Frontal cortex (tissue), 4 donors: Measurements from ENCODE around the gene SMAD6. TPM values are rescaled to one million over a fixed set of nuclear protein-coding genes. Genes with fewer than 3 reads are reported as not detected.

Experiments
- DNase-seq, 2 donors: peaks; one replicate each; pipeline ENCODE4 v3.0.0; 2012; ENCODE audit warnings: low spot score in 2 of 2
- FAIRE-seq: peaks from 2 replicates; lab custom pipeline; 2012; peaks lifted over from hg19 to GRCh38; lab: Jason Lieb, UNC
- total RNA-seq: library from RNA; depleted of rRNA; stranded (reverse); fragments of >200 nt; gene quantifications from one replicate; pipeline ENCODE4 v1.2.3, GENCODE V29; 2014
- donor health status: control.
- donor health status: control.
- donor health status: control.

The SMAD6 gene
- total RNA-seq, 1 donor from 2014 or later = 2.4 TPM

DNA sequence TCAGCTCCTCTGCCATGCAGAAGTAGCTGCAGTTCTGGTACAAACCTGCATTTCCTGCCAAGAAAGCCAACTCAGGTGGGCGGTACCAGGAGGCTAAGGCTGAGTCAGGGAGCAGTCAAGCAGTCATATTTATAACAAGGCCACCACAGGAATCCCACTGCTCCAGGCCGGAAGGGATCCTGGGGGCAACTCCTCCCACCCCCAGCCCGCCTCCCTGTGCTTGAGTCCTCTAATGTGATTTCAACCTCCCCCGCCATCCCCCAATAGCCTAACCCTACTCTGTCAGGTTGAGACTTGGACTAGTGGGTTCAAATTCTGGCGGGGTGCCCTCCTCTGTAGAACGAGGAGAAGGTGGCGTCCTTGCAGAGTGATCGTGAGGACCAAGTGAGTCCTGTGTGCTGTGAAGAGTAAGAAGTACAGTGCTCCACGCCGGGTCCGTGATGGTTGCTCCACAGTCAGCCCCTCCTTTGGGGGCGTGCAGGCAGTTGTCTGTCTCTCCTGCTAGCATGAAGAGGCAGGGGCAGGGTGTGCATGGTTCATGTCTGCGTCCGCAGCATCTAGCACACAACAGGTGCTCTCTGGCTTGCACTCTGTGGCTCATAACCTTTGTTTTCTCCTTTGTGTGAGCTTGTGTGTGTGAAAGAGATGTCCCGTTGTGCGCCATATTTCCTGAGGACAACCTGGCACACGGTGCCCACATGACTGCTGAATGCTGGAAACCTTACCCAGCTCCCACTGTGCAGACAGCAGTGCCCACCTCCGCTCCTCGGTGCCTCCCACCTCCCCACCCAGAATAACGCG is 78.3 kb downstream of the SMAD6 start:
- peak in 1 of 2 donors; percentile 54 for DNase-seq
- no peak for FAIRE-seq

DNA sequence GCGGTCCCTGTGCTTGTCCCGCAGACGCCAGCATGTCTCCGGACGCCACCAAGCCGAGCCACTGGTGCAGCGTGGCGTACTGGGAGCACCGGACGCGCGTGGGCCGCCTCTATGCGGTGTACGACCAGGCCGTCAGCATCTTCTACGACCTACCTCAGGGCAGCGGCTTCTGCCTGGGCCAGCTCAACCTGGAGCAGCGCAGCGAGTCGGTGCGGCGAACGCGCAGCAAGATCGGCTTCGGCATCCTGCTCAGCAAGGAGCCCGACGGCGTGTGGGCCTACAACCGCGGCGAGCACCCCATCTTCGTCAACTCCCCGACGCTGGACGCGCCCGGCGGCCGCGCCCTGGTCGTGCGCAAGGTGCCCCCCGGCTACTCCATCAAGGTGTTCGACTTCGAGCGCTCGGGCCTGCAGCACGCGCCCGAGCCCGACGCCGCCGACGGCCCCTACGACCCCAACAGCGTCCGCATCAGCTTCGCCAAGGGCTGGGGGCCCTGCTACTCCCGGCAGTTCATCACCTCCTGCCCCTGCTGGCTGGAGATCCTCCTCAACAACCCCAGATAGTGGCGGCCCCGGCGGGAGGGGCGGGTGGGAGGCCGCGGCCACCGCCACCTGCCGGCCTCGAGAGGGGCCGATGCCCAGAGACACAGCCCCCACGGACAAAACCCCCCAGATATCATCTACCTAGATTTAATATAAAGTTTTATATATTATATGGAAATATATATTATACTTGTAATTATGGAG is 79.1 kb downstream of the SMAD6 start:
- DNase-seq (no peak), FAIRE-seq (no peak)

DNA sequence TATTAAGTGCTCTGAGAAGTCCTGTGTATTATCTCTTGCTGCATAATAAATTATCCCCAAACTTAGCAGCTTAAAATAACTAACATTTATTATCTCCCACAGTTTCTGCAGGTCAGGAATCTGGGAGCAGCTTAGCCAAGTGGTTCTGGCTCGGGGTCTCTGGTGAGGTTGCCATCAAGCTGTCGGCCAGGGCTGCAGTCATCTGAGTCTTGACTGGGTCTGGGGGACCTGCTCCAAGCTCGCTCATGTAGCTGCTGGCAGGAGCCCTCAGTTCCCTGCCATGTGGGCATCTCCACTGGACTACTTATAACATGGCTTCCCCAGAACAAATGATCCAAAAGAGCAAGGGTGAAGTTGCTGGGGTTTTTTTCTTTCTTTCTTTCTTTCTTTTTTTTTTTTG is 80.7 kb downstream of the SMAD6 start:
- FAIRE-seq (no peak), DNase-seq (no peak)

DNA sequence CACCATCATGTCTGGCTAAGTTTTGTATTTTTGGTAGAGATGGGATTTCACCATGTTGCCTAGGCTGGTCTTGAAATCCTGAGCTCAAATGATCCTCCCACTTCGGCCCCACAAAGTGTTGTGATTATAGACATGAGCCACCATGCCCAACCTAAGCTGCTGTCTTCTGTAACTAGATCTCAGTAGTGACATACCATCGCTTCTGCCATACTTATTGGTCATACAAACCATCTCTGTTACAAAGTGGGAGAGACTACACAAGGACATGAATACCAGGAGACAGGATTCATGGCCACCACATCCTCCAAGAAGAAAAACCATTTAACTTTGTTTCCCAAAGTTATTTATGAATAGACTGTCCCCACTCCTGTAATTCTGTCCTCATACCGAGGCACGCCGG is 81.3 kb downstream of the SMAD6 start:
- FAIRE-seq (no peak), DNase-seq (no peak)

DNA sequence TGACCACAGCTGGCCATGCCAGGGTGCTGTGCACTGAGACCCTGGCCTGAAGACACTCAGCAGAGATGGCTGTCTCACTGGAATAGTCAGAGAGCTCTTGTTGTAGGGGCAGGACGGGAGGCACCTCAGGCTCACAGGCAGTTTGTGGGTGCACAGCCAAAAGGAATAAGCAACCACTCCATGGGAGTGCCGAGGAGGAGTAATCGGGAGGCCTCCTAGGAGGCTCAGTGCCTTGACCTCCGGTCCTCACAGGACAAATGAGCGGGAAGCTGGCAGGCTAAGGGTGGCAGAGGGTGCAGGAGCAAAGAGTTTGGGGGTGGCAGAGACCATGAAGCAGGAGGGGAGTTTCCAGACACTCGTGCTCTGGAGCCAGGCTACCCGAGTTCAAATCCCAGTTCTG is 81.7 kb downstream of the SMAD6 start:
- FAIRE-seq (no peak), DNase-seq (no peak)

DNA sequence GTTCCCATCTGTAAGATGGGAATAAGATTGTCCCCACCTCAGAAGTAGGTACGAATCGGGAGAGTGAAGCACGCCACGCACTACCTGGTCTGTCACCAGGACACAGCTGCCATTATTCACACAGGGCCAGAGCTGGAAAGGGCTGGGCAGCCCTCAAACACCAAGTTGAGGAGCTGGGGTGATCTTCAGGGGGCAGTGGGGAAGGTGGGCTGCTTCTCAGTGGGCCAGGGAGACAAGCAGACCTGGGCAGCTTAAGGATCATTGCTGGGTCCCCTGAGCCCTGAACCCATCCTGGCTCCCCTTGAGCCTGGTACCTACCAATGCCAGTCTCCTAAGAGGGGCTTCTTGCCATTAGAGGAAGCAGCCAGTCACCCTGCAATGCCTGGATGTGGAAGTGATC is 82.1 kb downstream of the SMAD6 start:
- DNase-seq (no peak), FAIRE-seq (no peak)

DNA sequence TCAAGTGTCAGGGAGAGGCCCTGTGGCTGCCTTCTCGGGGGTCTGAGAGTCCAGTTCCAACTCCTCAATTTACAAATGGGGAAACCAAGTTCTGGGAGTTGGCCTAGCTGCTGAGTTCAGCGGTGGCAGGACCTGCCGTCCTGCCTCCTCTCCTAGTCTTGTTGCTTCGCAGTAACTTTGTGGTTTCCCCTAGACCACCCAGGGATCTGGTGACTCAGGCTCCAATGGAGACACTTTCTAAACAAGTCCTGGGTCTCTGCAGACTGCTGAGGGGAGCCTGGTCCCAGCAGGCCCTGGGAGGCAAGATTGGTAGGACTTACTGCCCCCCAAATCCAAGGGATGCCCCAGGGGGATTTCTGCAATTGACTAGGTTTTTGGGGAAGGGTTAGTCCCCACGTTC is 83.6 kb downstream of the SMAD6 start:
- no peak for DNase-seq
- FAIRE-seq = no peak

DNA sequence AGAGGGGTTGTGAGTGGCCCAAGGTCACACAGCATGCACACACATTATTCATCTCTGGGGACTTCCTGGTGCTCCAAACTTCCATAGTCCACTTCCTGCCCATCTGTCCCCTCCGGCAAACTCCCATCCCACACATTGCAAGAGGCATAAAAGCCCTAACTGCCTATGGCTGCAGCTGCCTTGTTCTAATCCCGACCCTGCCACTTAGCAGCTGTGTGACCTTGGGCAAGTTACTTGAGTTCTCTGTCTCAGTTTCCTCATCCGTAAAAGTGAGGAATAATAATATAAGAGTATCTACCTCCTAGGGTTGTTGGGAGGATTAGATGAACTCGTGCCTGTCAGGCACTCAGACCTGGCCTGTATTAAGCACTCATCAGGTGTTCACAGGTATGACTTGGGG is 84.2 kb downstream of the SMAD6 start:
- FAIRE-seq (no peak), DNase-seq (no peak)

DNA sequence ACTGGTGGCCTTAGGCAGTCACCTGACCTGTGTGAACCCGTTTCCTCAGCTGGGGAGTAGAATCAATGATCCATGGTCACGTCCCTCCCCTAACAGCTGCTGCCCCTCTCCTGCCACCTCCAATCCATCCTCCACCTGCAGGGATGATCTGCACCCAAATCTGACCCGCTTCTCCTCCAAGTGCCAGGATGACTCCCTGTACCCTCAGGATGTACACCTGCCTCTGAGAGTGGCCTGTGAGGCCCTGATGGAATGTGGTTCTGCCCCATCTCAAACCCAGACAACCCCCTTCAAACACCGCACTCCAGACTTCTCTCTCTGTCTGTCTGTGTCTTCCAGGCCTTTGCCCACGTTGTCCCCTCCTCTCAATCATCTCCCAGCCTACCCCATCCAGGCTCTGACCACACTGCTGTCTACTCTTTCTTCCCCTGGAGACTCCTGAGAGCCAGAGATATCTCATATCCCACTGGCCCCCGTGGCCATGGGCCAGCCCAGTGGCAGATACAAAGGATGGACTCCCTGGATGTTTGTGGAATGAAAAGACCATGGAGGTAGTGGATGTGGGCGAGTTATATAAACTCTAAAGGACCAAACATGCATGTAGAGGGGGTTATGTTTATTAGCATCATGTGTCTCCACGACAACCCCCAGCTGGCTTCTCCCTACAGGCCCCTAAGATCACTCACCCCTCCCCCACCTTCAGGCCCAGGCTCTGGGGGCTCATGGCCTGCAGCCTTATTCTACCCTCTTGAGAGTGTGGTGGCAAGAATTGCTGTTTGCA is 84.9 kb downstream of the SMAD6 start:
- FAIRE-seq = no peak
- no peak for DNase-seq

DNA sequence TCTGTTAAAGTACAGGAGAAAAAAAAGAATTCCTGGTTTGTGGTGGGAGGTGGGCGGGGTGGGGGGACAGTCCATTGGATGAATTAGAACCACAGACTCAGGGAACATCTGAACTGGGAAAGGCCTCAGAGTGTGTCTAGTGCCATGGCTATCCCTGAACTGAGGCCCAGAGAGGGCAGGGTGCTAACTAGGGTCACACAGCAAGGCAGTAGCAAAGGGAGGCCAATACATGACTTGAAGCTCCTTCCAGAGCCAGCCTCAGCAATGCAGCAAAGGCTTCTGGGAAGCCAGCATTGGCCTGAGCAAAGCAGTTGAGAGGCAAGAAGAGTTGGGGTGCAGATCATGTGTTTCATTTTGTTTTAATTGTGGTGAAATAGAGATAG is 85.4 kb downstream of the SMAD6 start:
- DNase-seq = no peak
- no peak for FAIRE-seq

DNA sequence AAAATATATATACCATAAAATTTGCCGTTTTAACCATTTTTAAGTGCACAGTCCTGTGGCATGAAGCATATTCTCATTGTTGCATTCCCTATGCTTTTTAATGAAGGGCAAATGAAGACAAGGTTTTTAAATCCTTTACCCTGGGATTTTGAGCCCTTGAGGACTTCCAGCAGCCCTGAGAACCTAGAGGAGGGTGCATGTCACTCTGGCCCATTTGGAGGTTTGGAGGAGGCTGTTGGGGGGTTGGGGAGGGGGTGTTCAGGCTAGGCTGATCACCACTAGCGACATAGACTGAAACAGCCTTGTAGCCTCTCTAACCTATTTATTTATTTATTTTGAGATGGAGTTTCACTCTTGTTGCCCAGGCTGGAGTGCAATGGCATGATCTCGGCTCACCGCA is 86.0 kb downstream of the SMAD6 start:
- DNase-seq (no peak), FAIRE-seq (no peak)

DNA sequence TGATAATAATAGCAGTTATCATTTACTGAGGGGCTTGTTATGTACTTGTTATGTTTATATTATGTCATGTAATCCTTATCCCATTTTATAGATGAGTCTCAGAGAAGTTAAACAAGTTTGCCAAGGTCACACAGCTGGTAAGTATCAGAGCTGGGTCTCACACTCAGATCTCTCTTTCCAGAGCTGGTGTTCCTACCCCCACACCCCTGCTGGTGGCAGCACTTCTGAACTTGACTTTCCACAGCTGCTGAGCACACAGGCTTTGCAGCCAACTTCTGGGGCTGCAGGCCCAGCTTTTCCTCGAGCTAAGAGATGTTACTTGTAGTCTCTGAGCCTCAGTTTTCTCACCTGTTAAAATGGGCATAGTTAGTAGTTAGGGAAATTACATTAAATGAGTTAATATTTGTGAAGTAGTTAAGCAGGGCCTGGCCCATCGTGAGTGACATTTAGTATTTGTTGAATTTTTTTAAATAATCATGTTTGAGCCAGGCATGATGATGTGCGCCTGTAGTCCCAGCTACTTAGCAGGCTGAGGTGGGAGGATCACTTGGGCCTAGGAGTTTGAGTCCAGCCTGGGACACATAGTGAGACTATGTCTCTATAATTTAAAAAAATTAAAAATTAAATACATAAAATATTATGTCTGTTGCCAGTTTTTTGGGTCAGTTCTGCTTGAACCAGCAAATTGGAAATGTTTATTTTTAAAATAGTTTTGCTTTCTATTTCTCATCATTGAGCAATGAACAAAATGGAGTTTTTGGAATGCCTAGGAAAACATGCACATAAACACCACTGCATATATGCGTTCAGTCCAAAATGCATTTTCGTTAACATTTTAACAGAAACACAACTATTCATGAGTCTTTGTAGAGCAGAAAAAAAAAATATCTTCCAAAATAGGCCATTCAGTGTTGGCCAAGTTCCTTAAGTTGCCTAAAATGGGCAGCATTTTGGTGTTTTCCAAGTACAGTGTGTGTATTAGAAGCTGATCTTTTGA is 87.3 kb downstream of the SMAD6 start:
- FAIRE-seq (no peak), DNase-seq (no peak)

DNA sequence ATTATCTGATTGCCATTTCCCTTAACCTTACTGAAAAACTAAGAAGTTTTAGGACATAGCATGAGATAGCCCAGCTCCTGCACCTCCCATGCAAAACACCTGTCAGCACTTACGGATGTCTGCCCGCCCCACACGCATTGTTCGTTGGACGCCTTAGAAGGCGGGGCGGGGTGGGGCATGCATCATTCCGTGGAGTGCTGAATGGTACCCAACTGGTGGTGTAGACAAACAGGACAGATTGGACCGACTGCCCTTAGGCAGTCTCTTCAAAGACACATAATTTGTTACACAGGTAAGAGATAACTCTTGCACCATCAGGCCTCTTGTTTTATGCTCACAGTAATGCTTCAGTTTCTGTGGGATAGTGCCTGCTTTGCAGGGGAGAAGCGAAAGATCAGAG is 93.8 kb downstream of the SMAD6 start:
- no peak for FAIRE-seq

DNA sequence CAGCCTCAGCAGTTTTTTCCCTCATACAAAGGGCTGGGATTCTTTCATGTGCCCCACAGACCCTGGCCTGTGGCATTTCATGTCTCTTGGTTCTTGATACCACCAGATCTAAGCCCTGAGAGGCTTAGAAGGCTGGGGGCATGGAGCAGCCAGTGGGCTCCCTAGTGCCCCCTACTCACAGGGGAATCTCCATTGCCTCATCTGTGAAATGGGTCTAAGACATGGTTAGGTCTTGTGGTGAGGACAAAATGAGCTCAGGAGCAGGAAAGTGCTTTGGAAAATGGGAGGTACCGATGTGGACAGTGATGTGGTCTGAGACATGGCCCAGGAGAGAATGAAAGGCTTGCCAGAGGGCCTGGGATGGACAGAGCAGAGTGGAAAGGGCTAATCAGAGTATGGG is 94.3 kb downstream of the SMAD6 start:
- FAIRE-seq (no peak), DNase-seq (no peak)

More for the DNA sequence above, 93.8 kb downstream of the SMAD6 start:
- DNase-seq = no peak

DNA sequence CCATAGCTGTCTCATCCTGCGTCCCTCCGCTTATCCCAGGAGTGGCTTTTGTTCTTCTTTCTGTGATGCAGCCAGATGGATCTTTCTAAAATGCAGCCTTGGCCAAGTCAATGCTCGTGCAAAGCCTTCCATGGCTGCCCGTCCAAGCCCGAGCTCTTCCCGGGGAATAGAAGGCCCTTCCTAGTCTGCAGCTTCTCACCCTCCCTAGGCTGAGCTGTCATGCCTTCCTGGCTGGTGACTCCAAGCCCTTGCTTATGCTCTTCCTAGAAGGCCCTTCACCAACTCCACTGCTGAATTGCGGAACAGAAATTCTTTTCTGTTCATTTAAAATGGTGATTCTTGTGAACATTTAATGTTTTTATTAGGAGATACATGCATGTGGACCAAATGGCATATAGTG is 95.9 kb downstream of the SMAD6 start:
- no peak for FAIRE-seq

DNA sequence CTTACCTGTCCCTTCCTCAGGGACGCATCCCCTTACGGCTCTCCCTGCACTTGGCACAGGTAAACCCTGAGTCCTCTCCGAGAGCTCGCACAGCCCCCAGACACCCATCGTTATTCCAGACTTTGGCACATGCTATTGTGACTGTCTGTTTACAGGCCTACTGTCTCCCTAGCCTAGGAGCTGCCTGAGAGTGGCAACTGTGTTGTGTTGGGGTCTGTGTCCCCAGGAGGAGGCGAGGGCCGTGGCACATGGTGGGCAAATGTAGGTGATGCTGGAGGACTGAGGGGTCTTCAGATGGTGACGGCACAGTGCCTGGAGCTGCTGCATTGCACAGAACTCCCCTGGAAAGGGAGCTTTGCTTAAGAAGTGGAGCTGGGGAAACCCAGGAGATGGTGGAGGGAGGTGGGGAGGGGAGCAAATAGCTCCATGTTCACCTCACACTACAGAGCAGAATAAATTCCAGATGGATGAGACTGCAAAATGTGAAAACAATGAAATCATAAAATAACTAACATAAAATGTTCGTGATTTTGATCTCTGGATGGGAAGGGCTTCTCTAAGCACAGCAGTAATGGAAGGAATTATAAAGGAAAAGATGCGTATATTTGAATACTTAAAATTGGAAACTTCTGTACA is 96.5 kb downstream of the SMAD6 start:
- DNase-seq (no peak), FAIRE-seq (no peak)

More for the DNA sequence above, 95.9 kb downstream of the SMAD6 start:
- no peak for DNase-seq

DNA sequence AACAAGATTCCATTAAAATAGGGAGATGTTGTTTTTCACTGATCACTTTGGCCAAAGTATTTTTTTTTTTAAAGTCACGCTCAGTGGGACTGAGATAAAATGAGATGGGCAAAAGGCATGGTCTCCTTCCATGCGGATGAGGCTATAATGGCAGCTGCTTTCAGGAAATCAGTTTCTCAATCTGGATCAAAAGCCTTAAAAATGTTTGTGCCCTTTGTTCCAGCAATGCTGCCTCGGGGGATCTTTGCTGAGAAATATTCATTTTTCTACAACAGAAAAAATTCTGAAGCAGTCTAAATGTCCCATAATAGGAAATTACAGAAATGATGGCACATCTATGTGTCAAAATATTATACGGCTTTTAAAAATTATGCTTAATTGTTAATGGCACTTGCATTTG is 97.2 kb downstream of the SMAD6 start:
- no peak for DNase-seq

DNA sequence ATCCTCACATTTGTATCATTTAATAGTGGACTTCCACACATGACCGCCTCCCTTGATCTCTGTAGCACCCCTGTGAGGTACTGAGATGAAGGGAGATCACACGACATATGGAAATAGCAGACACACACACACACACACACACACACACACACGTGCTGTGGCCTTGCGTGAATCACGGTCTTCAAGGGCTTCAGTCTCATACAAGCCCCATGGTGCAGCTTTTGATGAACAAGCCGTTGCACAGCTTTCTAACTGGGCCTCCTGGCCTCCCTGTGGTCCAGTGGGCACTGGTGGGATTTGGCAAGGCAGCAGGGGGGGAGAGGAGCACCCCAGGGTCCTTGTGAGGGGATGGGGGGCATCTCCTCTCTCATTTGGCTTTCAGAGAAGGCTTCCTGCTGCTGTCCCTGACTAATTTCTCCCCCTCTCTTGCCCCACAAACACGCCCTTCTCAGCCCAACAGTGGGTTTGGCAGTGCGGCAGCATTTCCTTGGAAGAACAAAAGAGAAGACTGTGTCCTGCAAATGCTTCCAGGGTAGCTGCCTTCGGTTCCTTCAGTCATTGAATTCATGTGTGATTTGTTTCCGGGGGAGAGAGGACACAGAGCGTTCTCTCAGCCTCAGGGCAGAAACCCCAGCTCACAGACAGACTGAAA is 98.7 kb downstream of the SMAD6 start:
- FAIRE-seq = no peak

More for the DNA sequence above, 97.2 kb downstream of the SMAD6 start:
- no peak for FAIRE-seq

DNA sequence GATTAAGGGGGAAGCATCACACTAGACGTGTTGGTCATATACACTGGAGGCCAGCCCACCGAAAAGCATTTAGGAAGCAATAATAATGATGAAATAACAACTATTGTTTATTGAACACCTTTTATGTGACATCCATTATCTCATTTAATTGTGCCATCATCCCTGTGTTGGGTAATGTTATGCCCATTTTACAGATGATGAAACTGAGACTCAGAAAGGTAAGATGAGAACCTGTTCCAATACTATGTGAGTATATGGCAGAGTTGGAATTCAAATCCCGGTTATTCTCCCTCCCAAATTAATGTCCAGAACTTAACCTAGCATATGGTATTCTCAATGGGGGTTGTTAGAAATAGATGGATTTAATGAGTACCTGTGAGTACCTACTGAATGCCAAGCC is 99.2 kb downstream of the SMAD6 start:
- DNase-seq = no peak
- no peak for FAIRE-seq

More for the DNA sequence above, 98.7 kb downstream of the SMAD6 start:
- DNase-seq = no peak
